Activated T-cell treated with anti-CD3 and anti-CD28 coated beads, Interleukin-2, amount 50 U/mL, for 1 hour (primary cell): ENCODE measurements around the gene METAP2.

Experiments
- DNase-seq: peaks from one replicate; pipeline ENCODE4 v3.0.0-alpha.2; 2020

The METAP2 gene

GRCh38 chr12:95553197-95553943, 79.4 kb downstream of the METAP2 start:
- DNase-seq: no peak

DNA sequence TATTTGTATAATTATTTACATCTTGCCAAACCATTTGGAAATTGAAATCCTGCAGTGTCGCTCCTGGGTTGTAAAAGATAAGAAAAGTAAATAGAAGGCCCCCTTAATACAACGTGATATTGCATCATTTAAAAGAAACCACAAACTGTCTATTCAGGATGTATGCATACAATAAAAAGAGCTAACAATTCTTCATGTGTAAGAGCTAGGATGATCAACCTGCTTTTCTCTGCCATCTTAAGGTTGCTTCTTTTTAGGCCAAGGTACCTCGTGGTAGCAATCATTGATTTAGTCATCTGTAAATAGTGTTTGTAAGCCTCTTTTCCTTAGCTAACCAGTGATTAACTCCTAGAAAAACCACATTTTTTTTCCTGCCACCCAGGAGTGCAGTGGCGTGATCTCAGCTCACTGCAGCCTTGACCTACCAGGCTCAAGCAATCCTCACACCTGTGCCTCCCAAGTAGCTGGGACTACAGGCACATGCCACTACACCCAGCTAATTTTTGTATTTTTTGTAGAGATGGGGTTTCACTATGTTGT, 80.7 kb downstream of the METAP2 start:
- DNase-seq: no peak

DNA sequence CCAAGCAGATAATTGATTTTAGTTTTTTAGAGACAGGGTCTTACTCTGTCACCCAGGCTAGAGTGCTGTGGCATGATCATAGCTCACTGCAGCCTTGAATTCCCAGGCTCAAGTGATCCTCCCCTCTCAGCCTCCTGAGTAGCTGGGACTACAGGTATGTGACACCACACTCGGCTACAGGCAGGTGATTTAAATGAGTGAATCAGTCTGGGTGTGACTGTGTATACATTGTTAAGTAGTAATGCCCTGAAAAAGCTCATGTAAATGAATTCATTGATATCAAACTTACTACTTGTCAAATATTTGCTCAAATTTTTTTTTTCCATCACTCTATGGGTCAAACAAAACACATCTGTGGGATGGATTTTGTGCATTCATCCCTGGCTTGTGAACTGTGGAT, 83.7 kb downstream of the METAP2 start:
- no peak for DNase-seq
